IMR-90 (cell line): ENCODE results near the gene MORC2. TPM values are rescaled to one million over a fixed set of nuclear protein-coding genes. Genes with fewer than 3 reads are reported as not detected.

ENCODE experiments used
- ATAC-seq: fragments of 200-7000 bp; cut with Tn5 transposase; 2 replicates; pipeline ENCODE4 v1.9.1; 2020; ENCODE audit warnings: low read depth, mild to moderate bottlenecking, moderate library complexity
- BruUV-seq: library from RNA; stranded (reverse); fragments of 400-500 nt; replicated peaks from 2 replicates; lab custom pipeline; 2021; lab: Mats Ljungman, UMichigan
- CTCF ChIA-PET: fragments of 300-600 bp; formaldehyde crosslinking; extraction: SDS; loops from one replicate; lab custom pipeline; 2021; ENCODE audit warnings: antibody characterized with exemption; lab: Yijun Ruan, JAX
- POLR2A ChIA-PET: fragments of 300-600 bp; sonication (Branson Sonifier 250); formaldehyde crosslinking; loops from one replicate; lab custom pipeline; 2022; ENCODE audit warnings: antibody characterized with exemption; ENCODE audit not compliant: unreplicated experiment; lab: Charles Lee
- DNase-seq: peaks from one replicate; pipeline ENCODE4 v3.0.0; 2013
- H2AFZ ChIP-seq: replicated peaks from 2 replicates; pipeline ENCODE3; 2013; ENCODE audit warnings: low read length, mild to moderate bottlenecking; ENCODE audit not compliant: poor library complexity
- H2AK5ac ChIP-seq: 2 replicates; pipeline ENCODE4 v1.6.1; 2013; ENCODE audit warnings: low read depth, low read length, inconsistent platforms
- H2AK9ac ChIP-seq: replicated peaks from 2 replicates; pipeline ENCODE3; 2013; ENCODE audit warnings: mild to moderate bottlenecking, low read depth, low read length, moderate library complexity; ENCODE audit not compliant: poor library complexity
- H2BK120ac ChIP-seq: 2 replicates; pipeline ENCODE4 v1.6.1; 2013; ENCODE audit warnings: low read depth, low read length, inconsistent platforms
- H2BK15ac ChIP-seq: 3 replicates; pipeline ENCODE4 v1.6.1; 2013; ENCODE audit warnings: low read depth, low read length, inconsistent platforms
- H2BK20ac ChIP-seq: 2 replicates; pipeline ENCODE4 v1.6.1; 2013; ENCODE audit warnings: low read depth, mild to moderate bottlenecking, inconsistent platforms, low read length, moderate library complexity
- H2BK5ac ChIP-seq: 2 replicates; pipeline ENCODE4 v1.6.1; 2013; ENCODE audit warnings: mild to moderate bottlenecking, low read depth, low read length, inconsistent platforms; ENCODE audit not compliant: poor library complexity, severe bottlenecking
- H3K14ac ChIP-seq: replicated peaks from 2 replicates; pipeline ENCODE4 v1.6.1; 2013; ENCODE audit warnings: low read depth, low read length, inconsistent platforms
- H3K18ac ChIP-seq: 2 replicates; pipeline ENCODE4 v1.6.1; 2013; ENCODE audit warnings: low read depth, low read length, control low read depth
- H3K23ac ChIP-seq: 2 replicates; pipeline ENCODE4 v1.6.1; 2013; ENCODE audit warnings: low read depth, low read length, inconsistent platforms
- H3K27ac ChIP-seq: 2 replicates; pipeline ENCODE4 v1.5.1; 2013; ENCODE audit warnings: mild to moderate bottlenecking, control low read depth, low read length; ENCODE audit not compliant: insufficient read depth
- H3K27me3 ChIP-seq: 2 replicates; pipeline ENCODE4 v1.6.1; 2013; ENCODE audit warnings: low read length; ENCODE audit not compliant: control insufficient read depth, insufficient read depth
- H3K36me3 ChIP-seq: 2 replicates; pipeline ENCODE4 v1.6.1; 2013; ENCODE audit warnings: low read length, mixed read lengths; ENCODE audit not compliant: control insufficient read depth, insufficient read depth
- H3K4ac ChIP-seq: 2 replicates; pipeline ENCODE4 v1.6.1; 2013; ENCODE audit warnings: low read depth, low read length, inconsistent platforms
- H3K4me1 ChIP-seq: 2 replicates; pipeline ENCODE4 v1.6.1; 2013; ENCODE audit warnings: low read length, mixed read lengths; ENCODE audit not compliant: control insufficient read depth, insufficient read depth
- H3K4me2 ChIP-seq: 2 replicates; pipeline ENCODE4 v1.6.1; 2013; ENCODE audit warnings: low read depth, mild to moderate bottlenecking, control low read depth, low read length, moderate library complexity
- H3K4me3 ChIP-seq: 2 replicates; pipeline ENCODE4 v1.5.1; 2013; ENCODE audit warnings: low read depth, mild to moderate bottlenecking, control low read depth, low read length, moderate library complexity; ENCODE audit not compliant: insufficient read depth
- H3K56ac ChIP-seq: 2 replicates; pipeline ENCODE4 v1.6.1; 2013; ENCODE audit warnings: low read length, inconsistent platforms; ENCODE audit not compliant: insufficient read depth; ENCODE audit errors: extremely low read depth
- H3K79me1 ChIP-seq, 2 experiments: 2 replicates each; pipeline ENCODE4 v1.6.1; 2013; ENCODE audit warnings: low read length in 2 of 2, inconsistent platforms in 1 of 2, low read depth in 1 of 2
- H3K9ac ChIP-seq: 2 replicates; pipeline ENCODE4 v1.6.1; 2013; ENCODE audit warnings: low read depth, low read length, control low read depth
- H3K9me1 ChIP-seq: 2 replicates; pipeline ENCODE4 v1.6.1; 2013; ENCODE audit warnings: low read length, inconsistent platforms; ENCODE audit not compliant: insufficient read depth
- H3K9me3 ChIP-seq: 2 replicates; pipeline ENCODE4 v1.6.1; 2013; ENCODE audit warnings: low read length; ENCODE audit not compliant: control insufficient read depth, insufficient read depth
- H4K20me1 ChIP-seq: 2 replicates; pipeline ENCODE4 v1.6.1; 2013; ENCODE audit warnings: low read length, inconsistent platforms; ENCODE audit not compliant: insufficient read depth
- H4K5ac ChIP-seq: 2 replicates; pipeline ENCODE4 v1.6.1; 2013; ENCODE audit warnings: mild to moderate bottlenecking, low read depth, low read length, control low read depth
- H4K8ac ChIP-seq, 2 experiments: 2 replicates each; pipeline ENCODE4 v1.6.1; 2013; ENCODE audit warnings: low read depth in 2 of 2, low read length in 2 of 2, control low read depth in 1 of 2, inconsistent platforms in 1 of 2
- H4K91ac ChIP-seq: 2 replicates; pipeline ENCODE4 v1.6.1; 2013; ENCODE audit warnings: low read depth, low read length, inconsistent platforms; ENCODE audit not compliant: insufficient read depth
- BHLHE40 ChIP-seq: fragments of 150-350 bp; IDR thresholded peaks from 2 replicates; pipeline ENCODE4 v1.6.1; 2016; ENCODE audit warnings: mild to moderate bottlenecking, low read depth, low read length
- CHD1 ChIP-seq: IDR thresholded peaks from 2 replicates; pipeline ENCODE4 v1.6.1; 2012; ENCODE audit warnings: low read depth, low read length, improper control_type of control experiment
- MAFK ChIP-seq: IDR thresholded peaks from 2 replicates; pipeline ENCODE4 v1.6.1; 2012; ENCODE audit warnings: low read depth, low read length, improper control_type of control experiment
- POLR2A ChIP-seq: IDR thresholded peaks from 2 replicates; pipeline ENCODE4 v1.6.1; 2012; ENCODE audit warnings: mild to moderate bottlenecking, low read depth, low read length
- WGBS, 2 experiments: methylation state at CpG; one replicate each; pipeline versions ENCODE4 v1.1.5 to v1.1.7; 2013; ENCODE audit warnings: missing lambda C conversion rate in 2 of 2; ENCODE audit not compliant: insufficient read length in 1 of 2; ENCODE audit errors: extremely low coverage in 2 of 2; 5-methylcytosine and 5-hydroxymethylcytosine counted together
- dilution Hi-C: fragments of 300-500 bp; cut with HindIII; formaldehyde crosslinking; loops from one replicate; pipeline ENCODE4 v1.14.3; 2018; ENCODE audit warnings: low sequenced_read_pairs; ENCODE audit not compliant: unreplicated experiment
- in situ Hi-C: fragments of 300-500 bp; cut with MboI; formaldehyde crosslinking; loops from 3 replicates; pipeline ENCODE4 v1.14.3; 2019; ENCODE audit warnings: low sequenced_read_pairs, inconsistent platforms, mixed read lengths
- intact Hi-C: fragments of 100-400 bp; cut with micrococcal nuclease; formaldehyde crosslinking; loops from 2 replicates; pipeline ENCODE4 v1.10.0; 2022
- polyA plus RNA-seq, 3 experiments: library from polyadenylated mRNA; depleted of rRNA; stranded (reverse); fragments of >200 nt; gene quantifications; 2 replicates each; pipeline ENCODE4 v1.2.3, GENCODE V29; 2012; ENCODE audit warnings: low replicate concordance in 1 of 3
- total RNA-seq: library from RNA; depleted of rRNA; stranded (reverse); fragments of >200 nt; gene quantifications from 2 replicates; pipeline ENCODE4 v1.2.3, GENCODE V29; 2012

Gene MORC2
- total and polyA plus RNA-seq, 2 of the 4 experiments (the other 2 are of a cell fraction) = 15.8 to 24.7 TPM

GRCh38 chr22:30908051-30908461 lies 60.5 kb downstream of the MORC2 start:
- no peaks in the 10 kb centered on the region; the same call in 1 of the 2 replicates for H3K27me3 ChIP-seq
- no peak overlapping the region for H3K4me3 ChIP-seq
- no peaks in the 10 kb centered on the region for H3K9me1 ChIP-seq
- H3K79me1 ChIP-seq = no peaks in the 10 kb centered on the region
- H3K18ac ChIP-seq = no peak overlapping the region
- no peak overlapping the region for H3K27ac ChIP-seq
- in situ Hi-C loops = loop anchor here (10.0 kb wide), 2 partner anchors 123 to 293 kb away; no protein-coding TSS in a partner anchor
- no peak overlapping the region for H3K23ac ChIP-seq
- BruUV-seq = no TSS peak
- no peak overlapping the region for H3K14ac ChIP-seq
- intact Hi-C loops = no loop called here
- H3K56ac ChIP-seq = no peak overlapping the region
- no peaks in the 10 kb centered on the region for H4K20me1 ChIP-seq
- no peak overlapping the region for H4K91ac ChIP-seq
- no peaks in the 10 kb centered on the region for H3K9me3 ChIP-seq
- no peak overlapping the region for H2BK15ac ChIP-seq
- DNase-seq (no peak), ATAC-seq (no peak)
- no CpG with 5 or more reads among the region's 6 CpGs for WGBS, 2 experiments
- POLR2A ChIA-PET = no interaction called here
- H2AK5ac ChIP-seq = no peak overlapping the region
- TF ChIP-seq BHLHE40 = no peak
- TF ChIP-seq POLR2A = no peak
- no peak for TF ChIP-seq CHD1
- TF ChIP-seq MAFK = no peak
- no peak overlapping the region for H2BK5ac ChIP-seq
- no peak overlapping the region for H2BK120ac ChIP-seq
- no peak overlapping the region for H3K4ac ChIP-seq
- H4K8ac ChIP-seq = no peak overlapping the region
- no peak overlapping the region for H3K9ac ChIP-seq
- CTCF ChIA-PET = interaction anchor here (1.1 kb wide), 1 partner anchor 13 kb away, joined by 4 read pairs; no protein-coding TSS in a partner anchor
- no peak overlapping the region for H3K4me2 ChIP-seq
- no peak overlapping the region for H2AK9ac ChIP-seq
- no peak overlapping the region for H2BK20ac ChIP-seq
- no peak overlapping the region for H4K5ac ChIP-seq
- no peaks in the 10 kb centered on the region for H3K36me3 ChIP-seq
- no peaks in the 10 kb centered on the region for H3K4me1 ChIP-seq
- dilution Hi-C loops = no loop called here
- H2AFZ ChIP-seq = no peak overlapping the region
